ENCODE results near the gene PRKN. TPM values are rescaled to one million over a fixed set of nuclear protein-coding genes. Genes with fewer than 3 reads are reported as not detected.

PRKN gene
- total RNA-seq, 1 donor from 2014 or later: 5.7 TPM

DNA sequence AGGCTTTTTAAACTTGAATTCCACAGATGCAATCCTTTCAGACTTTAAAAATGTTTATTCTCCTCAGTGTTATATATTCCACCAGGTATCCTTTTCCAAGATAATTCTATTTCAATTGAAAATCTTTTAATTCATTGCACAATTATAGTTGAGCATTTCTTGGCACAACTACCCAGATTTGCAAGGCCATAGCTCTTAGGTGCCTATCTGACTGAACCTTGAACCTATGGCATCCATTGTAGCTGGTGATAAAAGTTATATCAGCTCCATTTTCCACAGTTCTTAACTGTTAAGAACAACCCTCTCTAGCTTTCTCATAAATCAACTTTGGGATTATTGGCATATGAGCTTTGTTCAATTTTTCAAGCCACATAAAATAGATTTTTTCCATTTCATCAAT, 42.6 kb upstream of the PRKN start:
- TF ChIP-seq, protein P1, sequence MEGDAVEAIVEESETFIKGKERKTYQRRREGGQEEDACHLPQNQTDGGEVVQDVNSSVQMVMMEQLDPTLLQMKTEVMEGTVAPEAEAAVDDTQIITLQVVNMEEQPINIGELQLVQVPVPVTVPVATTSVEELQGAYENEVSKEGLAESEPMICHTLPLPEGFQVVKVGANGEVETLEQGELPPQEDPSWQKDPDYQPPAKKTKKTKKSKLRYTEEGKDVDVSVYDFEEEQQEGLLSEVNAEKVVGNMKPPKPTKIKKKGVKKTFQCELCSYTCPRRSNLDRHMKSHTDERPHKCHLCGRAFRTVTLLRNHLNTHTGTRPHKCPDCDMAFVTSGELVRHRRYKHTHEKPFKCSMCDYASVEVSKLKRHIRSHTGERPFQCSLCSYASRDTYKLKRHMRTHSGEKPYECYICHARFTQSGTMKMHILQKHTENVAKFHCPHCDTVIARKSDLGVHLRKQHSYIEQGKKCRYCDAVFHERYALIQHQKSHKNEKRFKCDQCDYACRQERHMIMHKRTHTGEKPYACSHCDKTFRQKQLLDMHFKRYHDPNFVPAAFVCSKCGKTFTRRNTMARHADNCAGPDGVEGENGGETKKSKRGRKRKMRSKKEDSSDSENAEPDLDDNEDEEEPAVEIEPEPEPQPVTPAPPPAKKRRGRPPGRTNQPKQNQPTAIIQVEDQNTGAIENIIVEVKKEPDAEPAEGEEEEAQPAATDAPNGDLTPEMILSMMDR (IDR thresholded peaks at IDR 0.05): no peak
- Mint-ChIP-seq H3K9me3 (ENCODE audit: low read depth) (peaks cover 5% of the 10 kb centered on the region), H3K4me3 (ENCODE audit: unreplicated experiment) (no peak overlapping the region), H3K27ac (ENCODE audit: unreplicated experiment) (no peak overlapping the region), H3K4me1 (ENCODE audit: low read depth) (no peaks in the 10 kb centered on the region), H3K27me3 (ENCODE audit: low read depth) (no peaks in the 10 kb centered on the region), H3K36me3 (ENCODE audit: low read depth) (no peaks in the 10 kb centered on the region)
- no peak for DNase-seq (ENCODE audit: low spot score)

DNA sequence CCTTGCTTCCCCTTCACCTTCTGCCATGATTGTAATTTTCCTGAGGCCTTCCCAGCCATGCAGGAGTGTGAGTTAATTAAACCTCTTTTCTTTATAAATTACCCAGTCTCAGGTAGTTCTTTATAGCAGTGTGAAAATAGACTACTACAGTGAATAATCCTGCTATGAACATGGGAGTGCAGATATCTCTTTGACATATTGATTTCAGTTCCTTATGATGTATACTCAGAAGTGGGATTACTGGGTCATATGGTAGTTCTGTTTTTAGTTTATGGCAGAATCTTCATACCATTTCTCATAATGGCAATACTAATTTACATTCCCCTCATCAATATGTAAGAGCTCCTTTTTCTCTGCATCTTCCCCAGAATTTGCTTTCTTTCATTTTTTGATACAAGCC, 26.2 kb upstream of the PRKN start:
- Mint-ChIP-seq H3K36me3 (ENCODE audit: low read depth) (no peaks in the 10 kb centered on the region), H3K27me3 (ENCODE audit: low read depth) (no peaks in the 10 kb centered on the region), H3K27ac (ENCODE audit: unreplicated experiment) (no peak overlapping the region), H3K4me3 (ENCODE audit: unreplicated experiment) (no peak overlapping the region), H3K4me1 (ENCODE audit: low read depth) (no peaks in the 10 kb centered on the region), H3K9me3 (ENCODE audit: low read depth) (no peaks in the 10 kb centered on the region)
- no peak for DNase-seq (ENCODE audit: low spot score)
- TF ChIP-seq, protein P1 (IDR thresholded peaks at IDR 0.05): no peak

DNA sequence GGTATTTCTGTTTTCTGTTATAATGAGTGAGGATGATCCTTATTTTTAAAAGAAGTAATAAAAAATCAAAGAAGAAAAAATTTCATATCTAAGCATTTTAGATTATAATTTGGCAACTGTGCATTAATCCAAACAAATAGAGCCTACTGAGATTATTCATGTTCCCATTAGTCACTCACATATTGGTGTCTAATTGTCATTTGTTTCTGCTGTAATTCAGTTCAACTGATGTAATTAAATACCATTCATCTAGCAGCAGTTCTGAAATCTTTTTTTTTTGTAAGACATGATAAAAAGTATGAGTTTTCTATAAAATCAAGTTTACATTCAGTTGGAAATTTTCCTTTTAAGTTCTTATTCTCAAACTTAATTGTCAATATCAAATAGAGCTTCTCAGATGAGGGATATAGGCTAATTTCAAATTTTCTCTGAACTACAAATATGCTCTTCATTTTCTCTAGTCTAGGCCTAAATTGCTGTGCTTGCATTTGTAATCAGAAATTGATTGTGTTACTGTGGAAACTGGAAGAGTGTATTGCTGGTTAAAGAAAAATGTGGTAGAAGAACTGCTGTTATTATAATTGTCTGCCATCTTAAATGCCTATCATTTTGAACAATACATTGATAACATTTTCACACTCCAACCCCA, 23.8 kb upstream of the PRKN start:
- no peak overlapping the region for H3K27ac Mint-ChIP-seq (ENCODE audit: unreplicated experiment)
- DNase-seq (ENCODE audit: low spot score): no peak
- H3K4me3 Mint-ChIP-seq (ENCODE audit: unreplicated experiment): no peak overlapping the region
- H3K4me1 Mint-ChIP-seq (ENCODE audit: low read depth): no peaks in the 10 kb centered on the region
- no peaks in the 10 kb centered on the region for H3K27me3 Mint-ChIP-seq (ENCODE audit: low read depth)
- H3K9me3 Mint-ChIP-seq (ENCODE audit: low read depth): no peaks in the 10 kb centered on the region
- TF ChIP-seq, protein P1 (IDR thresholded peaks at IDR 0.05): no peak
- H3K36me3 Mint-ChIP-seq (ENCODE audit: low read depth): no peaks in the 10 kb centered on the region

DNA sequence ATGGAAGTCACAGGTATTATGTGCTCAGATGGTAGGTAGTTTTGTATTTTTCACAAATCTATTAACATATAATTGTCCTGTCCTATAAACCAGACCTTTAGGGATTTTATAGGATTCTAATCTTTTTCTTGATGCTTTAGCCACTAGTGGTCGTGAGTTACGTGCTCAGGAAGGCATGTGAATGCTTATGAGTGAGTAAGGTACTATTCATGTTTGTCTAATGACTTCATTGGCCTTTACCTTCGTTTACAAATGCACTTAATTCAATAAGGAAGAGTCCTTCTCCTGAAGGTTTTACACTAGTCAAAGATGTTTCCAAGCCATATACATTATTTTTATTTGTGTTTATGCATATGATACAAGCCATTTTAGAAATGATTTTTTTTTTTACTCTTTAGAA, 23.2 kb upstream of the PRKN start:
- H3K36me3 Mint-ChIP-seq (ENCODE audit: low read depth): no peaks in the 10 kb centered on the region
- no peak overlapping the region for H3K4me3 Mint-ChIP-seq (ENCODE audit: unreplicated experiment)
- H3K27ac Mint-ChIP-seq (ENCODE audit: unreplicated experiment): no peak overlapping the region
- no peaks in the 10 kb centered on the region for H3K9me3 Mint-ChIP-seq (ENCODE audit: low read depth)
- no peaks in the 10 kb centered on the region for H3K4me1 Mint-ChIP-seq (ENCODE audit: low read depth)
- no peaks in the 10 kb centered on the region for H3K27me3 Mint-ChIP-seq (ENCODE audit: low read depth)
- no peak for DNase-seq (ENCODE audit: low spot score)
- TF ChIP-seq, protein P1 (IDR thresholded peaks at IDR 0.05): no peak

DNA sequence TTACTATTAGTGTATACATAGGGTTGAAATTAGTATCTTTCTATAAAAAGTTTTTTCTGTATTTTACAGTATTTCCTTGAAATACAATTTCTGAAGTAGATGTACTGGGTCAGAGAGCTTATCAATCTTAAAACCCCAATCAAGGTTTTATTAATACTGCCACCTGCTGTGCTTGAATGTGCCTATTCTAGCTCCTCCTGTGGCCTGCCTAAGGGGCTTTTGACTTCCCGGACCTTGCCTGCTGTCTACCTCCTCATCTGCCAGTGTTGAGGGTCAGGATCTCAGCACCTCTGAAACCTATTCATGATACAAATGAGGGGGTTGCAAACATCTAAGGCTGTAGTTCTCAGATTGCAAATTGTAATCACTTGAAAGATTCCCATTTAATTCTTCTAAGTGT, 9.4 kb upstream of the PRKN start:
- H3K4me1 Mint-ChIP-seq (ENCODE audit: low read depth): no peaks in the 10 kb centered on the region
- no peaks in the 10 kb centered on the region for H3K27me3 Mint-ChIP-seq (ENCODE audit: low read depth)
- H3K9me3 Mint-ChIP-seq (ENCODE audit: low read depth): peaks cover 1% of the 10 kb centered on the region
- TF ChIP-seq, protein P1 (IDR thresholded peaks at IDR 0.05): peak; percentile 53
- no peak overlapping the region for H3K4me3 Mint-ChIP-seq (ENCODE audit: unreplicated experiment)
- no peaks in the 10 kb centered on the region for H3K36me3 Mint-ChIP-seq (ENCODE audit: low read depth)
- DNase-seq (ENCODE audit: low spot score): no peak
- H3K27ac Mint-ChIP-seq (ENCODE audit: unreplicated experiment): no peak overlapping the region
